Endothelial cell of umbilical vein (primary cell): ENCODE results near the gene RAD9B. TPM values are rescaled to one million over a fixed set of nuclear protein-coding genes. Genes with fewer than 3 reads are reported as not detected.

Source experiments
- BruUV-seq: library from RNA; stranded (reverse); fragments of 400-500 nt; replicated peaks from 2 replicates; lab custom pipeline; 2021; lab: Mats Ljungman, UMichigan
- CTCF ChIA-PET: fragments of 300-600, 350-600 bp; sonication (Branson Sonifier 250); formaldehyde crosslinking; loops from one replicate; lab custom pipeline; 2021; ENCODE audit warnings: antibody characterized with exemption, inconsistent platforms; lab: Charles Lee
- POLR2A ChIA-PET: fragments of 300-600, 350-600 bp; sonication (Branson Sonifier 250); formaldehyde crosslinking; loops from one replicate; lab custom pipeline; 2021; ENCODE audit warnings: antibody characterized with exemption, inconsistent platforms; lab: Charles Lee
- DNase-seq: peaks from one replicate; pipeline ENCODE4 v3.0.0-alpha.2; 2011; ENCODE audit warnings: low read depth, low spot score
- FAIRE-seq: peaks from 2 replicates; lab custom pipeline; 2011; peaks lifted over from hg19 to GRCh38; lab: Jason Lieb, UNC
- H2AFZ ChIP-seq: 2 replicates; pipeline ENCODE4 v1.6.0; 2012; ENCODE audit warnings: low read depth, low read length, control low read depth, inconsistent platforms
- H3K27ac ChIP-seq: 2 replicates; pipeline ENCODE4 v1.5.1; 2011; ENCODE audit warnings: low read depth, mild to moderate bottlenecking, control low read depth, low read length, moderate library complexity; ENCODE audit not compliant: insufficient read depth
- H3K27me3 ChIP-seq, 2 experiments: 2 replicates each; pipeline versions ENCODE4 v1.6.0 to v1.6.1; 2011; ENCODE audit warnings: low read length in 2 of 2, mixed read lengths in 1 of 2; ENCODE audit not compliant: control insufficient read depth in 2 of 2, insufficient read depth in 2 of 2
- H3K36me3 ChIP-seq, 2 experiments: 2 replicates in 1 of 2; 3 replicates in 1 of 2; pipeline ENCODE4 v1.5.1; 2011; ENCODE audit warnings: low read length in 2 of 2, mild to moderate bottlenecking in 1 of 2, moderate library complexity in 1 of 2; ENCODE audit not compliant: control insufficient read depth in 2 of 2, insufficient read depth in 2 of 2; ENCODE audit errors: extremely low read depth in 1 of 2
- H3K4me1 ChIP-seq: 3 replicates; pipeline ENCODE4 v1.5.1; 2011; ENCODE audit warnings: mild to moderate bottlenecking, low read length; ENCODE audit not compliant: control insufficient read depth, insufficient read depth; ENCODE audit errors: extremely low read depth
- H3K4me2 ChIP-seq: 2 replicates; pipeline ENCODE4 v1.6.1; 2011; ENCODE audit warnings: low read length, control low read depth, mixed read lengths; ENCODE audit not compliant: insufficient read depth
- H3K4me3 ChIP-seq, 3 experiments: fragments of 200-600 bp in 1 of 3; sonication (generic), shearing (Covaris generic) in 1 of 3; replicated peaks in 1 of 3; 2 replicates each; pipeline ENCODE4 v1.5.1; 2011 to 2016; ENCODE audit warnings: control low read depth in 3 of 3, low read length in 3 of 3, mild to moderate bottlenecking in 2 of 3, inconsistent platforms in 1 of 3, low read depth in 1 of 3, moderate library complexity in 1 of 3; ENCODE audit not compliant: insufficient read depth in 1 of 3
- H3K79me2 ChIP-seq: 2 replicates; pipeline ENCODE4 v1.6.0; 2012; ENCODE audit warnings: low read length, inconsistent platforms; ENCODE audit not compliant: control insufficient read depth, insufficient read depth
- H3K9ac ChIP-seq: replicated peaks from 2 replicates; pipeline ENCODE3; 2011; ENCODE audit warnings: low read length, control low read depth; ENCODE audit not compliant: insufficient read depth; ENCODE audit errors: extremely low read depth
- H3K9me1 ChIP-seq: replicated peaks from 3 replicates; pipeline ENCODE4 v1.6.0; 2011; ENCODE audit warnings: mild to moderate bottlenecking, low read length; ENCODE audit not compliant: control insufficient read depth, insufficient read depth; ENCODE audit errors: extremely low read depth
- H3K9me3 ChIP-seq: replicated peaks from 2 replicates; pipeline ENCODE4 v1.5.1; 2012; ENCODE audit warnings: low read length, inconsistent platforms; ENCODE audit not compliant: control insufficient read depth, insufficient read depth
- H4K20me1 ChIP-seq: replicated peaks from 2 replicates; pipeline ENCODE3; 2011; ENCODE audit warnings: mild to moderate bottlenecking, low read length; ENCODE audit not compliant: control insufficient read depth, insufficient read depth; ENCODE audit errors: extremely low read depth
- FOS ChIP-seq: IDR thresholded peaks from 2 replicates; pipeline ENCODE4 v1.6.1; 2011; ENCODE audit warnings: mild to moderate bottlenecking, low read length, moderate library complexity, borderline replicate concordance; ENCODE audit not compliant: insufficient read depth
- GATA2 ChIP-seq: IDR thresholded peaks from 2 replicates; pipeline ENCODE4 v1.7.0; 2011; ENCODE audit warnings: low read depth, mild to moderate bottlenecking, moderate library complexity, mixed read lengths, low read length; ENCODE audit not compliant: insufficient read length, insufficient read depth
- JUN ChIP-seq: IDR thresholded peaks from 2 replicates; pipeline ENCODE4 v1.6.1; 2011; ENCODE audit warnings: borderline replicate concordance, low read depth; ENCODE audit not compliant: insufficient read length, insufficient read depth
- POLR2AphosphoS5 ChIP-seq: IDR thresholded peaks from 2 replicates; pipeline ENCODE4 v1.6.1; 2012; ENCODE audit warnings: low read depth, mild to moderate bottlenecking, control low read depth, low read length, moderate library complexity; ENCODE audit not compliant: insufficient read depth
- dilution Hi-C: fragments of 300-500 bp; cut with MboI; formaldehyde crosslinking; loops from one replicate; pipeline ENCODE4 v1.15.0; 2019; ENCODE audit warnings: low sequenced_read_pairs; ENCODE audit not compliant: extremely low pct_ligation_motif_present
- intact Hi-C: fragments of 100-400 bp; cut with micrococcal nuclease; formaldehyde crosslinking; loops from one replicate; pipeline ENCODE4 v1.10.0; 2022
- polyA plus RNA-seq, 4 experiments: library from polyadenylated mRNA; depleted of rRNA in 3 of 4; stranded (reverse) in 3 of 4; unstranded in 1 of 4; fragments of >200 nt; gene quantifications; 2 replicates each; pipeline versions ENCODE4 v1.2.1 to v1.2.3, GENCODE V29; 2011 to 2012; ENCODE audit warnings: missing spikeins in 1 of 4
- total RNA-seq: library from RNA; stranded (reverse); gene quantifications from 2 replicates; pipeline ENCODE4 v1.2.3, GENCODE V29; 2021
- TF ChIP-seq, protein P1 (sequence below), 2 donors: IDR thresholded peaks; 1 replicate in 1 of 2; 2 replicates in 1 of 2; pipeline ENCODE4 v1.5.1; 2011; ENCODE audit warnings: low read length in 2 of 2, mild to moderate bottlenecking in 2 of 2, moderate library complexity in 2 of 2, control low read depth in 1 of 2, inconsistent platforms in 1 of 2, low read depth in 1 of 2; ENCODE audit not compliant: insufficient read depth in 1 of 2; ENCODE audit errors: extremely low read depth in 1 of 2

Gene RAD9B
- total and polyA plus RNA-seq, 2 donors (not counting 3 experiments of a cell fraction or from before 2014, with no cell fraction given), result 0.11 to 0.15 TPM

DNA sequence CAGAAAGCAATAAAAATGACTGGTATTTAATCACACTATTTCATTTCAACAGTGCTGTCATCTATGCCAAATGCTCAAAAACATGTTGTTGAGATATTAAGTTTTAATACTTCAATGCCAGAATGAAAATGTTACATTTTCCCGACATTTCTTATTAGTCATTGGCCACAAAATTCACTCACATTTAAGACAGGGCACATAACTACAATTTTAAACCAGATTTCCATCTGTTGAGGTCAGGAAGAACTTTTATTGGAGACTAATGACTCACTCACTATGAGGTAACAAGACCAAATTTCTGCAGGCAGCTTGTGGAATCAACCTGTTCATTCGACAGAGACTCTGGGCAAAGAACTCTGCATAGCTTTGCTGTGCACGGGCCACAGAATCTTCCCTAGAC is 44.2 kb downstream of the RAD9B start:
- Histone ChIP-seq H3K9me3 (no peaks in the 10 kb centered on the region), H3K9ac (peak overlapping the region; percentile 58), H2AFZ (no peak overlapping the region), H3K4me1 (peaks cover 46% of the 10 kb centered on the region), H3K36me3 (peaks cover 0 to 3% of the 10 kb centered on the region in 2 experiments), H3K27ac (peak overlapping the region; percentile 92), H3K4me3 (no peak overlapping the region), H3K79me2 (peaks cover 36% of the 10 kb centered on the region), H3K4me2 (peak overlapping the region; percentile 71), H4K20me1 (no peaks in the 10 kb centered on the region), H3K27me3 (no peaks in the 10 kb centered on the region), H3K9me1 (no peaks in the 10 kb centered on the region)
- CTCF ChIA-PET, result interaction anchor here (1.2 kb wide), 1 partner anchor 78 kb away, joined by 5 read pairs; the partner anchor contains the start of genes FAM216A and GPN3
- no peak for TF ChIP-seq POLR2AphosphoS5
- TF ChIP-seq FOS, result peak; percentile 72
- TF ChIP-seq GATA2, result peak; percentile 40
- TF ChIP-seq JUN, result peak; percentile 81
- TF ChIP-seq, protein P1, sequence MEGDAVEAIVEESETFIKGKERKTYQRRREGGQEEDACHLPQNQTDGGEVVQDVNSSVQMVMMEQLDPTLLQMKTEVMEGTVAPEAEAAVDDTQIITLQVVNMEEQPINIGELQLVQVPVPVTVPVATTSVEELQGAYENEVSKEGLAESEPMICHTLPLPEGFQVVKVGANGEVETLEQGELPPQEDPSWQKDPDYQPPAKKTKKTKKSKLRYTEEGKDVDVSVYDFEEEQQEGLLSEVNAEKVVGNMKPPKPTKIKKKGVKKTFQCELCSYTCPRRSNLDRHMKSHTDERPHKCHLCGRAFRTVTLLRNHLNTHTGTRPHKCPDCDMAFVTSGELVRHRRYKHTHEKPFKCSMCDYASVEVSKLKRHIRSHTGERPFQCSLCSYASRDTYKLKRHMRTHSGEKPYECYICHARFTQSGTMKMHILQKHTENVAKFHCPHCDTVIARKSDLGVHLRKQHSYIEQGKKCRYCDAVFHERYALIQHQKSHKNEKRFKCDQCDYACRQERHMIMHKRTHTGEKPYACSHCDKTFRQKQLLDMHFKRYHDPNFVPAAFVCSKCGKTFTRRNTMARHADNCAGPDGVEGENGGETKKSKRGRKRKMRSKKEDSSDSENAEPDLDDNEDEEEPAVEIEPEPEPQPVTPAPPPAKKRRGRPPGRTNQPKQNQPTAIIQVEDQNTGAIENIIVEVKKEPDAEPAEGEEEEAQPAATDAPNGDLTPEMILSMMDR (IDR thresholded peaks at IDR 0.05; ENCODE audit: extremely low read depth in 1 of 2, insufficient read depth in 1 of 2, low read depth in 1 of 2, low read length in 2 of 2), result no peak
- FAIRE-seq (peak; percentile 40), DNase-seq (peak; percentile 70)
- intact Hi-C loops (loop anchor here (1.0 to 5.0 kb wide), 3 partner anchors 37 to 196 kb away; partner anchors contain the start of genes FAM216A, GPN3, PPP1CC and PPTC7), dilution Hi-C loops (no loop called here)
- POLR2A ChIA-PET, result no interaction called here
- BruUV-seq, result no TSS peak
